Esophagus squamous epithelium (tissue), 5 donors: ENCODE results near the gene SLC26A2. TPM values are rescaled to one million over a fixed set of nuclear protein-coding genes. Genes with fewer than 3 reads are reported as not detected.

Source experiments
- DNase-seq: peaks from one replicate; lab custom pipeline; 2025; lab: John Stamatoyannopoulos, UW
- H3K27ac ChIP-seq, 4 donors: fragments of 200-600 bp; sonication (generic); one replicate each; pipeline ENCODE4 v1.5.1; 2016 to 2019; ENCODE audit warnings: mild to moderate bottlenecking in 1 of 4
- H3K27me3 ChIP-seq, 4 donors: fragments of 200-600 bp; sonication (generic); 1 replicate in 3 of 4; 2 replicates in 1 of 4; pipeline versions ENCODE4 v1.5.1 to v1.6.0; 2017 to 2021; ENCODE audit warnings: antibody characterized with exemption in 1 of 4
- H3K36me3 ChIP-seq, 3 donors: fragments of 200-600 bp; sonication (generic); one replicate each; pipeline ENCODE4 v1.5.1; 2016 to 2019
- H3K4me1 ChIP-seq, 3 donors: fragments of 200-600 bp; sonication (generic); one replicate each; pipeline ENCODE4 v1.5.1; 2017 to 2019
- H3K4me3 ChIP-seq, 4 donors: fragments of 200-600 bp; sonication (generic); 1 replicate in 3 of 4; 2 replicates in 1 of 4; pipeline ENCODE4 v1.5.1; 2016 to 2019; ENCODE audit warnings: mild to moderate bottlenecking in 2 of 4, moderate library complexity in 1 of 4
- H3K9me3 ChIP-seq, 3 donors: fragments of 200-600 bp; sonication (generic); one replicate each; pipeline ENCODE4 v1.5.1; 2016 to 2019
- CTCF ChIP-seq, 6 experiments: fragments of 450-650 bp in 4 of 6; fragments of 200-600 bp in 2 of 6; sonication (generic) in 2 of 6; IDR thresholded peaks; one replicate each; pipeline ENCODE4 v1.5.1; 2016 to 2019; ENCODE audit warnings: antibody characterized with exemption in 6 of 6, mild to moderate bottlenecking in 4 of 6, moderate library complexity in 4 of 6
- POLR2A ChIP-seq, 4 donors: fragments of 450-650 bp; IDR thresholded peaks; one replicate each; pipeline ENCODE4 v1.6.1; 2017; ENCODE audit warnings: antibody characterized with exemption in 4 of 4, mild to moderate bottlenecking in 4 of 4, moderate library complexity in 3 of 4
- whole genome bisulfite sequencing, 2 donors: methylation state at CpG; one replicate each; pipeline ENCODE4 v1.1.5; 2018; 5-methylcytosine and 5-hydroxymethylcytosine counted together
- intact Hi-C: fragments of 100-400 bp; cut with DNase I; formaldehyde crosslinking; loops from one replicate; pipeline ENCODE4 v1.15.0; 2022
- total RNA-seq, 4 donors: library from RNA; depleted of rRNA; stranded (reverse); fragments of >200 nt; gene quantifications; one replicate each; pipeline ENCODE4 v1.1.0, GENCODE V29; 2016
- donor health status: DM: yes; HTN: yes; CAD: no.

The SLC26A2 gene
- total RNA-seq, 4 donors from 2014 or later, result 6.3 to 46.3 (median 29.6) TPM

GRCh38 chr5:149954798-149955197 lies 5.8 kb upstream of the SLC26A2 start:
- H3K27me3 ChIP-seq, result no peaks in the 10 kb centered on the region
- TF ChIP-seq CTCF (IDR thresholded peaks at IDR 0.05), result no peak
- TF ChIP-seq POLR2A (IDR thresholded peaks at IDR 0.05), result no peak
- H3K4me1 ChIP-seq, result peaks cover 6 to 28% (median 7%) of the 10 kb centered on the region in 3 donors
- DNase-seq, result no peak
- 84 to 85% methylated on average over 6 of the region's 6 CpGs for WGBS, 2 donors
- H3K27ac ChIP-seq, result no peak overlapping the region
- H3K9me3 ChIP-seq, result no peaks in the 10 kb centered on the region
- no peak overlapping the region for H3K4me3 ChIP-seq
- H3K36me3 ChIP-seq, result no peaks in the 10 kb centered on the region
- intact Hi-C loops, result no loop called here

- TF ChIP-seq CTCF (IDR thresholded peaks at IDR 0.05) (no peak), POLR2A (IDR thresholded peaks at IDR 0.05) (no peak)
- Histone ChIP-seq H3K9me3 (no peaks in the 10 kb centered on the region), H3K27ac (no peak overlapping the region), H3K36me3 (no peaks in the 10 kb centered on the region), H3K4me1 (peaks cover 13 to 26% (median 13%) of the 10 kb centered on the region in 3 donors), H3K27me3 (no peaks in the 10 kb centered on the region), H3K4me3 (no peak overlapping the region)
- WGBS, 2 donors, result 80% methylated on average over 5 of the region's 5 CpGs
- DNase-seq, result no peak
- intact Hi-C loops, result no loop called here
Observed at GRCh38 chr5:149956685-149957084, 3.9 kb upstream of the SLC26A2 start.

GRCh38 chr5:149957855-149958254 lies 2.7 kb upstream of the SLC26A2 start:
- H3K4me1 ChIP-seq, result peaks cover 13 to 37% (median 22%) of the 10 kb centered on the region in 3 donors

GRCh38 chr5:149959406-149960236 lies 937 bp upstream of the SLC26A2 start:
- H3K27me3 ChIP-seq, result no peaks in the 10 kb centered on the region
- no peaks in the 10 kb centered on the region for H3K9me3 ChIP-seq
- H3K27ac ChIP-seq, result peak overlapping the region; percentile 85 to 98 (median 94)
- 36 to 37% methylated on average over 14 of the region's 14 CpGs for WGBS, 2 donors
- intact Hi-C loops, result loop anchor here (5.0 kb wide), 1 partner anchor 122 kb away; no protein-coding TSS in a partner anchor
- TF ChIP-seq CTCF (IDR thresholded peaks at IDR 0.05) (peak; percentile 38 to 65 (median 47)), POLR2A (IDR thresholded peaks at IDR 0.05) (no peak)
- H3K4me1 ChIP-seq, result peaks cover 13 to 44% (median 22%) of the 10 kb centered on the region in 3 donors
- peak overlapping the region; percentile 67 to 96 (median 90) for H3K4me3 ChIP-seq
- H3K36me3 ChIP-seq, result peaks cover 0 to 6% (median 0%) of the 10 kb centered on the region in 3 donors
- DNase-seq, result no peak

More at GRCh38 chr5:149957855-149958254, 2.7 kb upstream of the SLC26A2 start:
- TF ChIP-seq CTCF (IDR thresholded peaks at IDR 0.05), result no peak
- no peak for TF ChIP-seq POLR2A (IDR thresholded peaks at IDR 0.05)
- Histone ChIP-seq H3K27me3 (no peaks in the 10 kb centered on the region), H3K36me3 (no peaks in the 10 kb centered on the region), H3K4me3 (no peak overlapping the region), H3K9me3 (no peaks in the 10 kb centered on the region), H3K27ac (no peak overlapping the region)
- WGBS, 2 donors, result 75 to 86% methylated on average over 4 of the region's 4 CpGs
- DNase-seq, result no peak
- intact Hi-C loops, result no loop called here

GRCh38 chr5:149961186-149961685 lies 678 bp downstream of the SLC26A2 start:
- Histone ChIP-seq H3K9me3 (no peaks in the 10 kb centered on the region), H3K27ac (peak overlapping the region; percentile 85 to 98 (median 94)), H3K36me3 (peaks cover 0 to 6% (median 0%) of the 10 kb centered on the region in 3 donors), H3K27me3 (no peaks in the 10 kb centered on the region), H3K4me1 (peaks cover 13 to 44% (median 22%) of the 10 kb centered on the region in 3 donors), H3K4me3 (peak overlapping the region; percentile 67 to 96 (median 90))
- TF ChIP-seq POLR2A (IDR thresholded peaks at IDR 0.05), result no peak
- no peak for DNase-seq
- intact Hi-C loops, result loop anchor here (5.0 kb wide), 1 partner anchor 124 kb away; no protein-coding TSS in a partner anchor
- 18 to 37% methylated on average over 8 to 16 of the region's 23 CpGs for WGBS, 2 donors
